ENCODE measurements around the gene METAP1D.

METAP1D gene

GRCh38 chr2:171959998-171960397, 39.8 kb upstream of the METAP1D start:
- no peak overlapping the region for H3K4me3 ChIP-seq (ENCODE audit: low read depth, low read length)
- no peak for TF ChIP-seq CTCF (IDR thresholded peaks at IDR 0.05; ENCODE audit: borderline replicate concordance, insufficient read depth, low read depth, low read length)

GRCh38 chr2:171960570-171960969, 39.2 kb upstream of the METAP1D start:
- no peak for TF ChIP-seq CTCF (IDR thresholded peaks at IDR 0.05; ENCODE audit: borderline replicate concordance, insufficient read depth, low read depth, low read length)
- H3K4me3 ChIP-seq (ENCODE audit: low read depth, low read length) = no peak overlapping the region

- no peak for TF ChIP-seq CTCF (IDR thresholded peaks at IDR 0.05; ENCODE audit: borderline replicate concordance, insufficient read depth, low read depth, low read length)
- H3K4me3 ChIP-seq (ENCODE audit: low read depth, low read length) = no peak overlapping the region
Observed at GRCh38 chr2:171963198-171963597, 36.6 kb upstream of the METAP1D start.

DNA sequence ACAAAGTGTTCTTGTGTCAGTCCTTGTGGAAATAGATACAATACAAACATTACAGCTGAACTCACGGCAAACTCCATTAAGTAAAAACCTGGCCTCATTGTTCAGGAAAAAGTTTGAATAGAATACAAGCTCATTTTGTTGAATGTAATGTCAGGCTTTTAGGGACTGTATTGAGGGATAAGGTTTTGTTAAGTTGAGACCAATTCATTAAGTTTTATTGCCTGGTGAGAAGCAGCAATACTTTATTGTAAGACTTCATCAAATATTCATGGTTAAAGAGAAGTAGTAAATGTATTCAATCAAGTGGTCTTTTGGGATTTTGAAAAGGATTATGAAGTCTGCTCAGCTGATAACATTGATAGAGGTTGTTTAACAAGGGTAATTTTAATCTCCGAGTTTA, 35.4 kb upstream of the METAP1D start:
- H3K4me3 ChIP-seq (ENCODE audit: low read depth, low read length) = no peak overlapping the region
- no peak for TF ChIP-seq CTCF (IDR thresholded peaks at IDR 0.05; ENCODE audit: borderline replicate concordance, insufficient read depth, low read depth, low read length)

GRCh38 chr2:171965238-171965637, 34.5 kb upstream of the METAP1D start:
- no peak overlapping the region for H3K4me3 ChIP-seq (ENCODE audit: low read depth, low read length)
- no peak for TF ChIP-seq CTCF (IDR thresholded peaks at IDR 0.05; ENCODE audit: borderline replicate concordance, insufficient read depth, low read depth, low read length)

DNA sequence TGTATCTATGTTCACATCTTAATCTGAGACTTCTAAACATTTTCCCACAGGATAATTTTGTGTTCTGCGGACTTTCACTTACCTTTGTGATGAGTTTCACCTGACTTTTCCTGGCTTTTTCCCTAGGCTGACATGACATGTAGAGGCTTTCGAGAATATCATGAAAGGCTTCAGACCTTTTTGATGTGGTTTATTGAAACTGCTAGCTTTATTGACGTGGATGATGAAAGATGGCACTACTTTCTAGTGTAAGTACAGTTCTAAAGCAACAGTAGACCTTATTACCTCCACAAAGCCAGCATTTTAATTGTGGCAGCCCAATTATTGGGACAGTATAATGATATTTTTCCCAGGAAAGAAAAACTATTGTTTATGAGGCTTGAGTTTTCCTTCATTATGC, 34.1 kb upstream of the METAP1D start:
- H3K4me3 ChIP-seq (ENCODE audit: low read depth, low read length) = no peak overlapping the region
- TF ChIP-seq CTCF (IDR thresholded peaks at IDR 0.05; ENCODE audit: borderline replicate concordance, insufficient read depth, low read depth, low read length) = no peak

GRCh38 chr2:171966235-171966634, 33.5 kb upstream of the METAP1D start:
- no peak overlapping the region for H3K4me3 ChIP-seq (ENCODE audit: low read depth, low read length)
- TF ChIP-seq CTCF (IDR thresholded peaks at IDR 0.05; ENCODE audit: borderline replicate concordance, insufficient read depth, low read depth, low read length) = no peak
